PC-3 (cell line): Measurements from ENCODE around the gene CCT5.

Experiments
- EZH2 ChIP-seq: fragments of 300-600 bp; sonication (generic); IDR thresholded peaks from one replicate; pipeline ENCODE4 v1.6.1; 2017; ENCODE audit warnings: antibody characterized with exemption, mild to moderate bottlenecking, low read length; ENCODE audit not compliant: unreplicated experiment
- EZH2phosphoT487 ChIP-seq: fragments of 300-600 bp; sonication (generic); IDR thresholded peaks from 2 replicates; pipeline ENCODE4 v1.6.1; 2018; ENCODE audit warnings: mild to moderate bottlenecking, antibody characterized with exemption, low read length, borderline replicate concordance
- TF ChIP-seq, protein P1 (sequence below): fragments of 300-600 bp; sonication (generic); conservative IDR thresholded peaks from 2 replicates; pipeline ENCODE4 v1.5.1; 2017; ENCODE audit warnings: antibody characterized with exemption, low read depth, mild to moderate bottlenecking, low read length

DNA sequence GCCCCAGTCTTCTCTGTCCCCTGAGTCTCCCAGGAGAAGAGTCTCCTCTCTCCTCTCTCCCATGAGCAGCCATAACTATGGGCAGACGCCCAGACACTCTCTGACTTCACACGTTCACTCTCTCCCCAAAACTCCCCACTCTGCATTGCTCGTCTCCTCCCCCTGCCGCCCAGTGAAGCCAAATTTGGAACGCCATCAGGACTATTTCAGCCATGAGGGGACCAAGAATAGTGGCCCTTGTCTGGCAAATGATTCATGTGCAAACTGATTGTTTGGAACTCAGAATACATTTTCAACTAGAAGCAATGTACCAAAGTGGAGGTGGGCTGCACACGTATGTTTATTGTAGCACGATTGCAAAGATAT, 36.8 kb downstream of the CCT5 start:
- TF ChIP-seq, protein P1, sequence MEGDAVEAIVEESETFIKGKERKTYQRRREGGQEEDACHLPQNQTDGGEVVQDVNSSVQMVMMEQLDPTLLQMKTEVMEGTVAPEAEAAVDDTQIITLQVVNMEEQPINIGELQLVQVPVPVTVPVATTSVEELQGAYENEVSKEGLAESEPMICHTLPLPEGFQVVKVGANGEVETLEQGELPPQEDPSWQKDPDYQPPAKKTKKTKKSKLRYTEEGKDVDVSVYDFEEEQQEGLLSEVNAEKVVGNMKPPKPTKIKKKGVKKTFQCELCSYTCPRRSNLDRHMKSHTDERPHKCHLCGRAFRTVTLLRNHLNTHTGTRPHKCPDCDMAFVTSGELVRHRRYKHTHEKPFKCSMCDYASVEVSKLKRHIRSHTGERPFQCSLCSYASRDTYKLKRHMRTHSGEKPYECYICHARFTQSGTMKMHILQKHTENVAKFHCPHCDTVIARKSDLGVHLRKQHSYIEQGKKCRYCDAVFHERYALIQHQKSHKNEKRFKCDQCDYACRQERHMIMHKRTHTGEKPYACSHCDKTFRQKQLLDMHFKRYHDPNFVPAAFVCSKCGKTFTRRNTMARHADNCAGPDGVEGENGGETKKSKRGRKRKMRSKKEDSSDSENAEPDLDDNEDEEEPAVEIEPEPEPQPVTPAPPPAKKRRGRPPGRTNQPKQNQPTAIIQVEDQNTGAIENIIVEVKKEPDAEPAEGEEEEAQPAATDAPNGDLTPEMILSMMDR, result no peak
- TF ChIP-seq EZH2phosphoT487, result no peak
- TF ChIP-seq EZH2, result no peak
